Measurements from ENCODE around the gene NCAPD3.
"Not testable (repeated sequence)": the region's sequence is repeated elsewhere in the genome, so short reads cannot be mapped to it uniquely, and the experiment has no call there.

Gene NCAPD3

GRCh38 chr11:134223836-134224709 is at the start of gene NCAPD3, which contains the start of gene VPS26B:
Gene NCAPD3, minus strand, starts transcription at chr11:134223967. Its CDS starts 41 bp downstream, at chr11:134223926.
Gene VPS26B, plus strand, starts transcription at chr11:134224671. Its CDS starts 452 bp downstream, at chr11:134225123.
- peak; percentile 95 for DNase-seq (ENCODE audit: low spot score)

GRCh38 chr11:134273317-134273712 is 49.5 kb upstream of the NCAPD3 start:
- DNase-seq (ENCODE audit: low spot score), result no peak

GRCh38 chr11:134272381-134273316 is 48.9 kb upstream of the NCAPD3 start:
- no peak for DNase-seq (ENCODE audit: low spot score)

GRCh38 chr11:134271978-134272377 is 48.2 kb upstream of the NCAPD3 start:
- DNase-seq (ENCODE audit: low spot score), result no peak

- no peak for DNase-seq (ENCODE audit: low spot score)
Measured at GRCh38 chr11:134270250-134270714, 46.5 kb upstream of the NCAPD3 start.

GRCh38 chr11:134267966-134268365 is 44.2 kb upstream of the NCAPD3 start:
- no peak for DNase-seq (ENCODE audit: low spot score)

- no peak for DNase-seq (ENCODE audit: low spot score)
Measured at GRCh38 chr11:134267461-134267860, 43.7 kb upstream of the NCAPD3 start.

GRCh38 chr11:134266841-134267251 is 43.1 kb upstream of the NCAPD3 start:
- no peak for DNase-seq (ENCODE audit: low spot score)

- no peak for DNase-seq (ENCODE audit: low spot score)
Measured at GRCh38 chr11:134266440-134266839, 42.7 kb upstream of the NCAPD3 start.

GRCh38 chr11:134264966-134265764 is 41.4 kb upstream of the NCAPD3 start:
- no peak for DNase-seq (ENCODE audit: low spot score)

- peak; percentile 20 for DNase-seq (ENCODE audit: low spot score)
Measured at GRCh38 chr11:134261626-134262488, 38.1 kb upstream of the NCAPD3 start.

- DNase-seq (ENCODE audit: low spot score), result no peak
Measured at GRCh38 chr11:134260983-134261382, 37.2 kb upstream of the NCAPD3 start.

GRCh38 chr11:134260503-134260902 is 36.7 kb upstream of the NCAPD3 start:
- no peak for DNase-seq (ENCODE audit: low spot score)

GRCh38 chr11:134258577-134258976 is 34.8 kb upstream of the NCAPD3 start:
- DNase-seq (ENCODE audit: low spot score), result no peak

- no peak for DNase-seq (ENCODE audit: low spot score)
Measured at GRCh38 chr11:134257101-134257500, 33.3 kb upstream of the NCAPD3 start.

- not testable (repeated sequence) for DNase-seq (ENCODE audit: low spot score)
Measured at GRCh38 chr11:134255184-134255561, 31.4 kb upstream of the NCAPD3 start.

- DNase-seq (ENCODE audit: low spot score), result no peak
Measured at GRCh38 chr11:134254433-134255183, 30.8 kb upstream of the NCAPD3 start.

- DNase-seq (ENCODE audit: low spot score), result peak; percentile 96
Measured at GRCh38 chr11:134253188-134253993, 29.6 kb upstream of the NCAPD3 start, which contains the start of the genes ACAD8 and THYN1. Gene ACAD8, plus strand, starts transcription at chr11:134253568. Its CDS starts 33 bp downstream, at chr11:134253601. Gene THYN1, minus strand, starts transcription at chr11:134253352. Its CDS starts 470 bp downstream, at chr11:134252882.

All from kidney tubule cell (primary cell).